Measurements from ENCODE around the gene FOXJ3. TPM values are rescaled to one million over a fixed set of nuclear protein-coding genes. Genes with fewer than 3 reads are reported as not detected.

The FOXJ3 gene
- total and polyA plus RNA-seq, 2 of the 13 experiments (the other 11 are each of a cell fraction or from before 2014, with no cell fraction given), result 16.6 to 48.5 TPM

GRCh38 chr1:42211224-42211623 is 123.8 kb downstream of the FOXJ3 start:
- Histone ChIP-seq H3K9me3 (ENCODE audit: low read length) (no peaks in the 10 kb centered on the region), H3K36me3 (replicated peaks in 1 of 2; ENCODE audit: control insufficient read depth in 1 of 2, insufficient read depth in 2 of 2, low read length in 2 of 2) (peaks cover 0 to 6% of the 10 kb centered on the region in 2 experiments; a peak in 3 of 5 replicates), H2AFZ (ENCODE audit: low read length) (no peak overlapping the region), H3K4me3 (replicated peaks in 1 of 3; ENCODE audit: insufficient read depth in 1 of 3, low read depth in 2 of 3, low read length in 3 of 3) (no peak overlapping the region), H3K27ac (ENCODE audit: extremely low read length, insufficient read depth, low read length) (no peak overlapping the region), H4K20me1 (ENCODE audit: insufficient read depth, low read length) (peaks cover 3% of the 10 kb centered on the region; the same call in 1 of the 2 replicates), H3K4me1 (ENCODE audit: insufficient read depth, low read length) (peaks cover 29% of the 10 kb centered on the region), H3K27me3 (ENCODE audit: control insufficient read depth in 1 of 2, insufficient read depth in 2 of 2, low read length in 2 of 2) (no peaks in the 10 kb centered on the region), H3K79me2 (ENCODE audit: insufficient read depth, low read length) (peaks cover 41% of the 10 kb centered on the region), H3K9ac (ENCODE audit: insufficient read depth, low read depth, low read length) (no peak overlapping the region), H3K4me2 (ENCODE audit: low read depth, low read length) (no peak overlapping the region)
- ATAC-seq, result no peak
- CTCF ChIA-PET (ENCODE audit: low intra/inter-chr PET ratio, low total read pairs), result no interaction called here
- in situ Hi-C loops (cut with HindIII; ENCODE audit: extremely low pct_ligation_motif_present, low pct_unique_long_range_greater_than_20kb), result no loop called here
- no peak for FAIRE-seq
- POLR2A ChIA-PET, result no interaction called here
- no TSS peak for BruUV-seq (replicated peaks)
- WGBS (ENCODE audit: low lambda C conversion rate), result 100% methylated on average over 2 of the region's 2 CpGs
- TF ChIP-seq STAG1 (CRISPR knock-in tag; IDR thresholded peaks at IDR 0.05), result no peak
- no peak for TF ChIP-seq MIXL1 (CRISPR knock-in tag; IDR thresholded peaks at IDR 0.05)
- no peak for TF ChIP-seq FOXM1 (CRISPR knock-in tag; IDR thresholded peaks at IDR 0.05)
- TF ChIP-seq HOXA9 (CRISPR knock-in tag; IDR thresholded peaks at IDR 0.05; ENCODE audit: borderline replicate concordance), result no peak
- no peak for TF ChIP-seq ZMYM2 (CRISPR knock-in tag; IDR thresholded peaks at IDR 0.05)
- no peak for TF ChIP-seq ESRRA (CRISPR knock-in tag; IDR thresholded peaks at IDR 0.05; ENCODE audit: low read depth)
- TF ChIP-seq ZNF713 (CRISPR knock-in tag; IDR thresholded peaks at IDR 0.05), result no peak
- no peak for TF ChIP-seq IKZF1 (IDR thresholded peaks at IDR 0.05)
- no peak for TF ChIP-seq MEIS1 (CRISPR knock-in tag; IDR thresholded peaks at IDR 0.05; ENCODE audit: borderline replicate concordance)
- no peak for TF ChIP-seq ERF (CRISPR knock-in tag; IDR thresholded peaks at IDR 0.05)
- TF ChIP-seq FOXC1 (CRISPR knock-in tag; IDR thresholded peaks at IDR 0.05; ENCODE audit: borderline replicate concordance), result no peak
- TF ChIP-seq RFX3 (CRISPR knock-in tag; IDR thresholded peaks at IDR 0.05), result no peak
- TF ChIP-seq ZNF766 (CRISPR knock-in tag; IDR thresholded peaks at IDR 0.05; ENCODE audit: borderline replicate concordance), result no peak
- intact Hi-C loops (cut with micrococcal nuclease; ENCODE audit: unreplicated experiment), result no loop called here
- DNase-seq (ENCODE audit: low spot score), result no peak
